ENCODE results near the gene LETM1. TPM values are rescaled to one million over a fixed set of nuclear protein-coding genes. Genes with fewer than 3 reads are reported as not detected.

Gene LETM1
- total RNA-seq, 1 experiment from 2014 or later = 67.3 TPM

DNA sequence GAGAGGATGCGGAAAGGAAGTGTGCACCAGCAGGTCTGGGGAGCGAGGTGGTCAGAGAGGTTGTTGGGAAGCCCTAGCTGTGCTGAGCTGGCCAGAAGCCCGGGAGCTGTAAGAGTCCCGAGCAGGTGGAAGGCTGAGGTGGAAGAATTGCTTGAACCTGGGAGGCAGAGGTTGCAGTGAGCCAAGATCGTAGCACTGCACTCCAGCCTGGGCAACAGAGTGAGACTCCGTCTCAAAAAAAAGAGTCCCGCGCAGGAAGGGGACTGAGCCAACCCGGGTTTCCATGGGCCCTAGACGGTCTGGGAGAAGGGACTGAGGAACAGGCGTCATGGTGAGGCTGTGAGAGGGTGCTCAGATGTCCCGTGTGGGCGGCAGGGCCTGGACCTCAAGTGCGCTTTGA, 75.5 kb downstream of the LETM1 start:
- H3K4me3 ChIP-seq (replicated peaks in 1 of 2; ENCODE audit: low read depth in 1 of 2, low read length in 2 of 2) = no peak overlapping the region
- H3K4me1 ChIP-seq (ENCODE audit: control insufficient read depth in 1 of 2, insufficient read depth in 2 of 2, low read length in 2 of 2) = peaks cover 11 to 21% of the 10 kb centered on the region in 2 experiments; a peak in 3 of 4 replicates
- DNase-seq (ENCODE audit: low read depth, low spot score) (no peak), ATAC-seq (no peak)
- no peak overlapping the region for H2AFZ ChIP-seq (ENCODE audit: low read depth, low read length, poor library complexity, severe bottlenecking)
- ChIA-PET RAD21 (ENCODE audit: low non-redundant PET in 1 of 2, low total read pairs in 2 of 2, uncharacterized antibody in 2 of 2, unreplicated experiment in 2 of 2) (no interaction called here), POLR2A (no interaction called here), CTCF (no interaction called here)
- no peak overlapping the region; the same call in 1 of the 2 replicates for H3K27ac ChIP-seq (ENCODE audit: low read depth, low read length)
- no TSS peak for BruUV-seq (replicated peaks)
- no peaks in the 10 kb centered on the region for H3K9me3 ChIP-seq (ENCODE audit: control insufficient read depth in 1 of 2, insufficient read depth in 1 of 2, low read depth in 1 of 2, low read length in 2 of 2)
- H3K9me2 ChIP-seq (ENCODE audit: insufficient read depth) = no peaks in the 10 kb centered on the region
- intact Hi-C loops (cut with micrococcal nuclease) = no loop called here
- no peaks in the 10 kb centered on the region for H3K79me2 ChIP-seq (ENCODE audit: insufficient read depth, low read length)
- no peak overlapping the region for H3K4me2 ChIP-seq (ENCODE audit: low read length)
- H3K36me3 ChIP-seq (ENCODE audit: control insufficient read depth in 1 of 2, insufficient read depth in 2 of 2, low read length in 2 of 2) = no peaks in the 10 kb centered on the region
- H4K20me1 ChIP-seq (ENCODE audit: insufficient read depth) = no peaks in the 10 kb centered on the region
- TF ChIP-seq FOSL1 (IDR thresholded peaks at IDR 0.05; ENCODE audit: low read depth) = no peak
- no peak for TF ChIP-seq ELF1 (IDR thresholded peaks at IDR 0.05; ENCODE audit: borderline replicate concordance, low read depth)
- TF ChIP-seq ZNF274 (IDR thresholded peaks at IDR 0.05; ENCODE audit: low read depth, low read length) = no peak
- TF ChIP-seq, protein P1, sequence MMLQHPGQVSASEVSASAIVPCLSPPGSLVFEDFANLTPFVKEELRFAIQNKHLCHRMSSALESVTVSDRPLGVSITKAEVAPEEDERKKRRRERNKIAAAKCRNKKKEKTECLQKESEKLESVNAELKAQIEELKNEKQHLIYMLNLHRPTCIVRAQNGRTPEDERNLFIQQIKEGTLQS (IDR thresholded peaks at IDR 0.05) = no peak
- TF ChIP-seq, protein P2, sequence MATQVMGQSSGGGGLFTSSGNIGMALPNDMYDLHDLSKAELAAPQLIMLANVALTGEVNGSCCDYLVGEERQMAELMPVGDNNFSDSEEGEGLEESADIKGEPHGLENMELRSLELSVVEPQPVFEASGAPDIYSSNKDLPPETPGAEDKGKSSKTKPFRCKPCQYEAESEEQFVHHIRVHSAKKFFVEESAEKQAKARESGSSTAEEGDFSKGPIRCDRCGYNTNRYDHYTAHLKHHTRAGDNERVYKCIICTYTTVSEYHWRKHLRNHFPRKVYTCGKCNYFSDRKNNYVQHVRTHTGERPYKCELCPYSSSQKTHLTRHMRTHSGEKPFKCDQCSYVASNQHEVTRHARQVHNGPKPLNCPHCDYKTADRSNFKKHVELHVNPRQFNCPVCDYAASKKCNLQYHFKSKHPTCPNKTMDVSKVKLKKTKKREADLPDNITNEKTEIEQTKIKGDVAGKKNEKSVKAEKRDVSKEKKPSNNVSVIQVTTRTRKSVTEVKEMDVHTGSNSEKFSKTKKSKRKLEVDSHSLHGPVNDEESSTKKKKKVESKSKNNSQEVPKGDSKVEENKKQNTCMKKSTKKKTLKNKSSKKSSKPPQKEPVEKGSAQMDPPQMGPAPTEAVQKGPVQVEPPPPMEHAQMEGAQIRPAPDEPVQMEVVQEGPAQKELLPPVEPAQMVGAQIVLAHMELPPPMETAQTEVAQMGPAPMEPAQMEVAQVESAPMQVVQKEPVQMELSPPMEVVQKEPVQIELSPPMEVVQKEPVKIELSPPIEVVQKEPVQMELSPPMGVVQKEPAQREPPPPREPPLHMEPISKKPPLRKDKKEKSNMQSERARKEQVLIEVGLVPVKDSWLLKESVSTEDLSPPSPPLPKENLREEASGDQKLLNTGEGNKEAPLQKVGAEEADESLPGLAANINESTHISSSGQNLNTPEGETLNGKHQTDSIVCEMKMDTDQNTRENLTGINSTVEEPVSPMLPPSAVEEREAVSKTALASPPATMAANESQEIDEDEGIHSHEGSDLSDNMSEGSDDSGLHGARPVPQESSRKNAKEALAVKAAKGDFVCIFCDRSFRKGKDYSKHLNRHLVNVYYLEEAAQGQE (IDR thresholded peaks at IDR 0.05; ENCODE audit: low read depth) = no peak
- no peak for TF ChIP-seq EZH2 (IDR thresholded peaks at IDR 0.05)
- TF ChIP-seq SRF (IDR thresholded peaks at IDR 0.05; ENCODE audit: low read depth) = no peak
- TF ChIP-seq, protein P3, sequence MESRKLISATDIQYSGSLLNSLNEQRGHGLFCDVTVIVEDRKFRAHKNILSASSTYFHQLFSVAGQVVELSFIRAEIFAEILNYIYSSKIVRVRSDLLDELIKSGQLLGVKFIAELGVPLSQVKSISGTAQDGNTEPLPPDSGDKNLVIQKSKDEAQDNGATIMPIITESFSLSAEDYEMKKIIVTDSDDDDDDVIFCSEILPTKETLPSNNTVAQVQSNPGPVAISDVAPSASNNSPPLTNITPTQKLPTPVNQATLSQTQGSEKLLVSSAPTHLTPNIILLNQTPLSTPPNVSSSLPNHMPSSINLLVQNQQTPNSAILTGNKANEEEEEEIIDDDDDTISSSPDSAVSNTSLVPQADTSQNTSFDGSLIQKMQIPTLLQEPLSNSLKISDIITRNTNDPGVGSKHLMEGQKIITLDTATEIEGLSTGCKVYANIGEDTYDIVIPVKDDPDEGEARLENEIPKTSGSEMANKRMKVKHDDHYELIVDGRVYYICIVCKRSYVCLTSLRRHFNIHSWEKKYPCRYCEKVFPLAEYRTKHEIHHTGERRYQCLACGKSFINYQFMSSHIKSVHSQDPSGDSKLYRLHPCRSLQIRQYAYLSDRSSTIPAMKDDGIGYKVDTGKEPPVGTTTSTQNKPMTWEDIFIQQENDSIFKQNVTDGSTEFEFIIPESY (IDR thresholded peaks at IDR 0.05; ENCODE audit: extremely low read depth, insufficient replicate concordance, low read length) = no peak
- no peak for TF ChIP-seq TCF7L2 (IDR thresholded peaks at IDR 0.05; ENCODE audit: borderline replicate concordance, extremely low read depth, insufficient read depth, insufficient read length)
- TF ChIP-seq CEBPB (IDR thresholded peaks at IDR 0.05; ENCODE audit: low read depth) = no peak
- no peak for TF ChIP-seq YY1 (IDR thresholded peaks at IDR 0.05; ENCODE audit: extremely low read depth, insufficient replicate concordance, low read depth, low read length)
- TF ChIP-seq, protein P4, sequence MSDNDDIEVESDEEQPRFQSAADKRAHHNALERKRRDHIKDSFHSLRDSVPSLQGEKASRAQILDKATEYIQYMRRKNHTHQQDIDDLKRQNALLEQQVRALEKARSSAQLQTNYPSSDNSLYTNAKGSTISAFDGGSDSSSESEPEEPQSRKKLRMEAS (IDR thresholded peaks at IDR 0.05) = no peak
- no peak for TF ChIP-seq SIN3A (IDR thresholded peaks at IDR 0.05; ENCODE audit: low read depth)
- TF ChIP-seq, protein P5, sequence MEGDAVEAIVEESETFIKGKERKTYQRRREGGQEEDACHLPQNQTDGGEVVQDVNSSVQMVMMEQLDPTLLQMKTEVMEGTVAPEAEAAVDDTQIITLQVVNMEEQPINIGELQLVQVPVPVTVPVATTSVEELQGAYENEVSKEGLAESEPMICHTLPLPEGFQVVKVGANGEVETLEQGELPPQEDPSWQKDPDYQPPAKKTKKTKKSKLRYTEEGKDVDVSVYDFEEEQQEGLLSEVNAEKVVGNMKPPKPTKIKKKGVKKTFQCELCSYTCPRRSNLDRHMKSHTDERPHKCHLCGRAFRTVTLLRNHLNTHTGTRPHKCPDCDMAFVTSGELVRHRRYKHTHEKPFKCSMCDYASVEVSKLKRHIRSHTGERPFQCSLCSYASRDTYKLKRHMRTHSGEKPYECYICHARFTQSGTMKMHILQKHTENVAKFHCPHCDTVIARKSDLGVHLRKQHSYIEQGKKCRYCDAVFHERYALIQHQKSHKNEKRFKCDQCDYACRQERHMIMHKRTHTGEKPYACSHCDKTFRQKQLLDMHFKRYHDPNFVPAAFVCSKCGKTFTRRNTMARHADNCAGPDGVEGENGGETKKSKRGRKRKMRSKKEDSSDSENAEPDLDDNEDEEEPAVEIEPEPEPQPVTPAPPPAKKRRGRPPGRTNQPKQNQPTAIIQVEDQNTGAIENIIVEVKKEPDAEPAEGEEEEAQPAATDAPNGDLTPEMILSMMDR (IDR thresholded peaks at IDR 0.05 in 2 of 3, conservative IDR thresholded peaks at IDR 0.05 in 1 of 3; ENCODE audit: borderline replicate concordance in 1 of 3, insufficient read depth in 1 of 3, low read depth in 2 of 3, low read length in 2 of 3) = no peak
- no peak for TF ChIP-seq EZH2phosphoT487 (IDR thresholded peaks at IDR 0.05; ENCODE audit: borderline replicate concordance)
- TF ChIP-seq RAD21 (IDR thresholded peaks at IDR 0.05; ENCODE audit: low read depth) = no peak
- no peak for TF ChIP-seq ZFX (IDR thresholded peaks at IDR 0.05)
- no peaks in the 10 kb centered on the region for H3K27me3 ChIP-seq (ENCODE audit: insufficient read depth, low read length)
- H3K9ac ChIP-seq (ENCODE audit: low read length) = no peak overlapping the region
